NCI-H524 (cell line): ENCODE data around the gene PLCG1.

Source experiments
- DNase-seq, 2 experiments: peaks; one replicate each; lab custom pipeline; 2025; lab: John Stamatoyannopoulos, UW

The PLCG1 gene

DNA sequence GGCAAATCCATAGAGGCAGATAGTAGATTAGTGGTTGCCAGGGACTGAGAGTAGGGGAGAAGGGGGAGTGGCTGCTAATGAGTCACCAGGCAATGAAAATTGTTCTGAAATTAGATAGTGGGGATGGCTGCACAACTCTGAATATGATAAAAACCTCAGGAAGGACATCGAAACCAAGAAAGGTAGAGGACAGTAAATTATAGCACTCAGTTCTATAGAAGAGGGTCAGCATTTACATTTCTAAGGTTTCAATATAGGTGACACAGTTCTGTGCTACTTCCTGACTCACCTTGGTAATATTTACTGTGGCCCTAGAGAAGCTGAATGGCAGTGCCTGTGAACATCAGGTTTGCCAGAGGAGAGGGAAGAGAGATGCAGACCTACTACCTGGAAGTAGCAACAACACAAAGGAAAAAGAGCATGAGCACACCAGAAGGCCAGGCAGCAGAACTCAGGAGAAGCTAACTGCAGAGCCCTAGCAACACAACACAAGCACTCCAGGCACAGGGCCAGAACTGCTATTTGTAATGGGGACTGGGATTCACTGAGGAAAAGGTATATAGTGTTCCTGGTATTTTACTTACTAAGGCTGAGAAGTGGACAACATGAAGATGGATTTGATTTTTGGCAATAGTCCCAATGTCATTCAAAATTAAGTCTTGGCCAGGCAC lies 75.9 kb downstream of the PLCG1 start:
- no peak for DNase-seq

GRCh38 chr20:41214202-41214601 lies 76.9 kb downstream of the PLCG1 start:
- DNase-seq = no peak

GRCh38 chr20:41214666-41215065 lies 77.3 kb downstream of the PLCG1 start:
- no peak for DNase-seq

- DNase-seq = no peak
These were observed 80.1 kb downstream of the PLCG1 start for GRCh38 chr20:41217422-41217821.

- no peak for DNase-seq
These were observed 81.1 kb downstream of the PLCG1 start for GRCh38 chr20:41218466-41218865.

- DNase-seq = no peak
These were observed 82.5 kb downstream of the PLCG1 start for GRCh38 chr20:41219824-41220223.

DNA sequence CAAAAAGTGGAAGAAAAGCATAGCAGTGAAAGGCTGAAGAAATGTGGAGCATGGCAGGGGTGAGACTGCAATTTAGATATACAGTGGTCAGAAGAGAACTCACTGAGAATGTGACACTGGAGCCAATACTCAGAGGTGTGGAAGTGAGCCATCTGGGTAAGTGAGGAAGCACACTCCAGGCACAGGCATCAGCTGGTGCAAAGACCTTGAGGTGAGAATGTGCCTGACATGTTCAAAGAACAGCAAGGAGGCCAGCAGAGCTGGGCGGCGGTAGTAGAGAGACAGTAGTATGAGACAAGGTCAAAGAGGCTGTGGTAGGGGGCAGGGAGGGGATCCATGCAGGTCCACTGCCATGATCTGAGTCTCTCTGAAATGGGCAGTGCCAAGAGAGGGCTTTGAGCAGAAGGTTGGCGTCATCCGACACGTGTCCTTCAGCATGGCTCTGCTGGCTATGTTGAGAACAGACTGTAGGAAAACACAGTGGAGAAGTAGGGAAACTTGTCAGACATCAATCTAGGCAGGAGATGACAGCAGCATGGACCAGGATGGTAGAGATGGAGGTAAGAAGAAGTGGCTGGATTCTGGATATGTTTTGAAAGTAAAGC lies 84.4 kb downstream of the PLCG1 start:
- DNase-seq = no peak

GRCh38 chr20:41222296-41222695 lies 85.0 kb downstream of the PLCG1 start:
- DNase-seq = no peak

- DNase-seq = no peak
These were observed 85.4 kb downstream of the PLCG1 start for GRCh38 chr20:41222703-41223102.

DNA sequence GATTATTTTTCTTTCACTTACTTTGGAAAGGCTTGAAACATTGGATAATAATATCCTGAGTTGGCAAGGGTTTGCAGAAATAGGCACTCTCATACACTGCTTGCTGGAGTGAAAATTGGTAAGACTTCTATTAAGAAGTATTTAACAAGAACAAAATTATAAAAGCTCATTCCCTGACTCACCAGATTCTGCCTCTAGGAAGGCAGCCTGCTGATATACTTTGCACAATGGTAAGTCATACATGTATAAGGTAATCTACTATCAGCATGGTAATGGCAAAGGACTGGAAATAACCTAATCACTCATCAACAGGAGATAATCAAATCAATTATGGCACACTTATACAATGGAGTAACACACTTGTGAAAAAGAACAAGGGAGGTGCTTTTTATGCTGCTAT lies 85.8 kb downstream of the PLCG1 start:
- no peak for DNase-seq

DNA sequence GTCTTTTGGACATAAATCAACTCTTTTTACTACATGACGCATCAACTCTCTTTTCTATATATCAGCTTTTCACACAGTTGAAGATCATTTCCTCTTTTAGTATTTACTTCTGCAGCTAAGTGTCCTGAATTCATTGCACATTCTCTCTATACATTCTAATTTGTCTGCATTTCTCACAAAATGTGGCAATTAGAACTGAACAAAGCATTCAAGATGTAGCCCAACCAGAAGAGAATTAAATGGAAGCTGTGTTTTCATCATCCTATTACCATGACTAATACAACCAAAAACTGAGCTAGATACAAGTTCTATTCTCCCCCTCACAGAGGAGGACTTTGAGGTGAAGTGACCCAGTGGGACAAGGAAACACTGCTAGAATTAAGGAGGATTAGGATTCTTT lies 86.9 kb downstream of the PLCG1 start:
- DNase-seq = no peak

DNA sequence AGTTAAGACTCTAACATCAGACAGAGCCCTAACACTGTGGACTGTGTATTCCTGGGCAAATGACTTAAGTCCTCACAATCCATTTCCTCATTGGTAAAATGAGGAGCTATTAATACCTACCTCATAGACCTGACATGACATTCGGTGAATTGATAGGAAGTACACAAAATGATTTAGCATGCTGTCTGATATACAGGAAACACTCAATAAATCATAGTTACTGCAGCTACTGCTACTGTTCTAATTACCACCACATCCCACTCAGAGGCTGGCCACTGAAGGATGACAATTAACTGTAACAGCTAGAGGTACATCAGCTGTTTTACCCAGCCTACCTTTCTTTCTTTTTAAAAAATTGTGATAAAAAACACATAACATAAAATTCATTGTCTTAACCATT lies 87.7 kb downstream of the PLCG1 start:
- no peak for DNase-seq

DNA sequence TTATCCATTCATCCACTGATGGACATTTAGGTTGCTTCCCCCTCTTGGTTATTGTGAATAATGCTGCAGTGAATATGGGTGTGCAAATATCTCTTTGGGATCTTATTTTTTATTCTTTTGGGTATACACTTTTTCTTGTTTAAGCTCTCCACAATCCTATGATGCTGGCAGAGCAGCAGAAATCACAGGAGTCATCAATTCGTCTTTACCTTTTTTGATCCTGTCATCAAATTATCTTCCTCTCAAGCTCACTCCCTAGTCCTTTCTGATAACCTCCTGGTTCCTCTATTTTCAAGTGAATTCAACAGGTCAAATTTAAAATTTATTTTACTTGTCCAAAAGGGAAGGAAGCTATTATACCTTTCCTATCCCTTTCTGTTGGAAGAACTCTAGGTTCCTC lies 89.1 kb downstream of the PLCG1 start:
- DNase-seq = no peak
